Measurements from ENCODE around the gene NAP1L4. TPM values are rescaled to one million over a fixed set of nuclear protein-coding genes. Genes with fewer than 3 reads are reported as not detected.

Gene NAP1L4
- total and polyA plus RNA-seq, 2 of the 8 experiments (the other 6 are each of a cell fraction or from before 2014, with no cell fraction given): 75.8 to 194 TPM

DNA sequence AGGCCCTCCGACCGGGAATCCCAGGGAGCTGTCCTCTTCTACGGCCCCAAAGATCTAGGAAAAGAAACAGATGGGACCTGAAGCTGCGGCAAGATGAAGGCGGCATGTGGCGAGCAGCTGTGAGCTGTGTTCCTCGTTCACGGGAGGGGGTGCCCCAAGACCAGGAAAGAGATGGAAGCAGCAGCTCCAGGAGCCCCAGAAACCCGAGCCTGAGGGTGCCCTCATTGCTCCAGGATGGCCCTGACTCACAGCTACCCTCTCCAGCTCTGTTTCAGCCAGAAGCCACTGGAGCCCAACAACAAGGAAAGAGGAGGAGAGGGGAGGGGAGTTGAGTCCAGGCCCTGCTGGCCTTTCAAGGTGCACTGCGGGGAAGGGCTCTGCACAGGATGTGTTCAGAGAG is 23.7 kb upstream of the NAP1L4 start:
- no peak overlapping the region for H2BK20ac ChIP-seq (ENCODE audit: low read length)
- H3K27ac ChIP-seq (ENCODE audit: low read depth, low read length): no peak overlapping the region; the same call in 1 of the 2 replicates

More for the DNA sequence above, 23.7 kb upstream of the NAP1L4 start:
- Histone ChIP-seq H3K9me3 (ENCODE audit: insufficient read depth in 2 of 2, low read depth in 1 of 2, low read length in 1 of 2) (no peaks in the 10 kb centered on the region), H3K36me3 (ENCODE audit: control insufficient read depth in 2 of 4, insufficient read depth in 4 of 4, low read length in 3 of 4) (peaks cover 37 to 70% (median 61%) of the 10 kb centered on the region in 4 experiments), H4K91ac (replicated peaks; ENCODE audit: insufficient read length, low read length) (no peak overlapping the region), H4K8ac (ENCODE audit: extremely low read depth, insufficient read depth, low read length) (no peak overlapping the region), H3K4me1 (replicated peaks in 1 of 4; ENCODE audit: control insufficient read depth in 3 of 4, insufficient read depth in 4 of 4, low read length in 3 of 4) (no peaks in the 10 kb centered on the region), H3K14ac (ENCODE audit: insufficient read length) (no peak overlapping the region), H4K5ac (ENCODE audit: insufficient read length, low read depth, low read length) (no peak overlapping the region), H3K23ac (ENCODE audit: insufficient read length) (no peak overlapping the region), H3K79me1 (ENCODE audit: low read depth, low read length) (no peaks in the 10 kb centered on the region), H3K27me3 (replicated peaks in 1 of 4; ENCODE audit: control insufficient read depth in 3 of 4, extremely low read depth in 1 of 4, insufficient read depth in 3 of 4, low read length in 3 of 4) (no peaks in the 10 kb centered on the region), H3K18ac (ENCODE audit: extremely low read depth, low read length) (no peak overlapping the region), H4K20me1 (replicated peaks in 1 of 2; ENCODE audit: control insufficient read depth in 1 of 2, insufficient read depth in 2 of 2, low read length in 2 of 2) (peaks cover 2 to 17% of the 10 kb centered on the region in 2 experiments), H2BK120ac (replicated peaks; ENCODE audit: low read depth, low read length) (no peak overlapping the region), H3K23me2 (ENCODE audit: low read depth, low read length) (no peaks in the 10 kb centered on the region), H2BK5ac (ENCODE audit: low read depth, low read length) (no peak overlapping the region), H2BK15ac (ENCODE audit: low read length) (no peak overlapping the region), H2AK5ac (ENCODE audit: low read depth, low read length) (no peak overlapping the region), H3K4ac (replicated peaks; ENCODE audit: insufficient read length, low read depth, low read length) (no peak overlapping the region), H3K56ac (replicated peaks; ENCODE audit: insufficient read length, low read depth, low read length) (no peak overlapping the region), H3K79me2 (ENCODE audit: control insufficient read depth in 1 of 2, insufficient read depth in 2 of 2, low read length in 2 of 2) (no peaks in the 10 kb centered on the region), H3K9ac (replicated peaks in 1 of 4; ENCODE audit: extremely low read depth in 1 of 4, low read depth in 3 of 4, low read length in 3 of 4) (no peak overlapping the region), H3K4me3 (ENCODE audit: extremely low read depth in 1 of 4, insufficient read depth in 2 of 4, low read depth in 3 of 4, low read length in 4 of 4) (no peak overlapping the region), H2AFZ (ENCODE audit: low read length) (no peak overlapping the region), H2BK12ac (ENCODE audit: low read depth, low read length) (no peak overlapping the region), H3K4me2 (ENCODE audit: insufficient read depth in 1 of 2, low read depth in 2 of 2, low read length in 2 of 2) (no peak overlapping the region)
- TF ChIP-seq GABPA (IDR thresholded peaks at IDR 0.05; ENCODE audit: borderline replicate concordance, insufficient read depth, low read length) (no peak), KDM4A (IDR thresholded peaks at IDR 0.05; ENCODE audit: low read depth, low read length, severe bottlenecking) (no peak), POLR2AphosphoS5 (IDR thresholded peaks at IDR 0.05; ENCODE audit: low read depth, low read length) (no peak), BACH1 (IDR thresholded peaks at IDR 0.05; ENCODE audit: low read length) (no peak), SIN3A (conservative IDR thresholded peaks at IDR 0.05 in 1 of 2, IDR thresholded peaks at IDR 0.05 in 1 of 2; ENCODE audit: low read depth in 1 of 2, low read length in 2 of 2) (no peak), SRF (IDR thresholded peaks at IDR 0.05; ENCODE audit: low read depth, low read length) (no peak), HDAC2 (IDR thresholded peaks at IDR 0.05; ENCODE audit: borderline replicate concordance in 1 of 2, low read depth in 2 of 2, low read length in 2 of 2) (no peak), ASH2L (IDR thresholded peaks at IDR 0.05; ENCODE audit: low read length) (no peak), KDM5A (IDR thresholded peaks at IDR 0.05; ENCODE audit: low read length) (no peak)
- FAIRE-seq: no peak
- DNase-seq (ENCODE audit: low read depth in 1 of 2, low spot score in 2 of 2): no peak
- WGBS, 2 experiments (ENCODE audit: extremely low coverage in 1 of 2, insufficient coverage in 1 of 2, insufficient read length in 1 of 2, insufficient replicate concordance in 2 of 2, low coverage in 1 of 2, low lambda C conversion rate in 2 of 2, missing lambda C conversion rate in 1 of 2): 96% methylated on average over 10 of the region's 10 CpGs; no CpG with 5 or more reads in 1 of the 2 experiments
- CTCF ChIA-PET (ENCODE audit: partially characterized antibody): interaction anchor here (0.9 to 3.3 kb wide), 9 partner anchors 9 to 75 kb away, joined by 3 to 13 read pairs (median 4); no protein-coding TSS in a partner anchor
- POLR2A ChIA-PET (ENCODE audit: partially characterized antibody): interaction anchor here (0.6 to 1.6 kb wide), 10 partner anchors 8 to 1755 kb away, joined by 3 to 4 read pairs (median 3); partner anchors contain the start of gene NAP1L4

Data from H1 (cell line).